ENCODE measurements around the gene HEXD. TPM values are rescaled to one million over a fixed set of nuclear protein-coding genes. Genes with fewer than 3 reads are reported as not detected.

Gene HEXD
- total RNA-seq, 4 donors from 2014 or later: 13.9 to 31.9 (median 19.1) TPM

GRCh38 chr17:82389379-82389778 lies 28.8 kb upstream of the HEXD start:
- Histone ChIP-seq H3K36me3 (peaks cover 0 to 36% of the 10 kb centered on the region in 2 donors), H3K9me3 (no peaks in the 10 kb centered on the region), H3K4me1 (peaks cover 0 to 28% (median 17%) of the 10 kb centered on the region in 3 donors), H3K27me3 (peaks cover 39% of the 10 kb centered on the region), H3K27ac (no peak overlapping the region), H3K4me3 (no peak overlapping the region)
- 77% methylated on average over 6 to 9 of the region's 10 CpGs for WGBS, 2 donors (ENCODE audit: low coverage in 1 of 2)
- TF ChIP-seq POLR2A (IDR thresholded peaks at IDR 0.05) (no peak), EP300 (IDR thresholded peaks at IDR 0.05) (no peak), POLR2AphosphoS5 (IDR thresholded peaks at IDR 0.05) (no peak)
- TF ChIP-seq, protein P1, sequence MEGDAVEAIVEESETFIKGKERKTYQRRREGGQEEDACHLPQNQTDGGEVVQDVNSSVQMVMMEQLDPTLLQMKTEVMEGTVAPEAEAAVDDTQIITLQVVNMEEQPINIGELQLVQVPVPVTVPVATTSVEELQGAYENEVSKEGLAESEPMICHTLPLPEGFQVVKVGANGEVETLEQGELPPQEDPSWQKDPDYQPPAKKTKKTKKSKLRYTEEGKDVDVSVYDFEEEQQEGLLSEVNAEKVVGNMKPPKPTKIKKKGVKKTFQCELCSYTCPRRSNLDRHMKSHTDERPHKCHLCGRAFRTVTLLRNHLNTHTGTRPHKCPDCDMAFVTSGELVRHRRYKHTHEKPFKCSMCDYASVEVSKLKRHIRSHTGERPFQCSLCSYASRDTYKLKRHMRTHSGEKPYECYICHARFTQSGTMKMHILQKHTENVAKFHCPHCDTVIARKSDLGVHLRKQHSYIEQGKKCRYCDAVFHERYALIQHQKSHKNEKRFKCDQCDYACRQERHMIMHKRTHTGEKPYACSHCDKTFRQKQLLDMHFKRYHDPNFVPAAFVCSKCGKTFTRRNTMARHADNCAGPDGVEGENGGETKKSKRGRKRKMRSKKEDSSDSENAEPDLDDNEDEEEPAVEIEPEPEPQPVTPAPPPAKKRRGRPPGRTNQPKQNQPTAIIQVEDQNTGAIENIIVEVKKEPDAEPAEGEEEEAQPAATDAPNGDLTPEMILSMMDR (IDR thresholded peaks at IDR 0.05): no peak
- ATAC-seq: no peak

GRCh38 chr17:82390015-82390859 lies 27.9 kb upstream of the HEXD start:
- Histone ChIP-seq H3K27ac (no peak overlapping the region), H3K4me1 (peaks cover 0 to 20% (median 10%) of the 10 kb centered on the region in 3 donors), H3K36me3 (peaks cover 0 to 45% of the 10 kb centered on the region in 2 donors), H3K4me3 (no peak overlapping the region), H3K27me3 (peaks cover 31% of the 10 kb centered on the region), H3K9me3 (no peaks in the 10 kb centered on the region)
- TF ChIP-seq POLR2AphosphoS5 (IDR thresholded peaks at IDR 0.05) (no peak), EP300 (IDR thresholded peaks at IDR 0.05) (no peak), POLR2A (IDR thresholded peaks at IDR 0.05) (no peak)
- TF ChIP-seq, protein P1 (IDR thresholded peaks at IDR 0.05): no peak
- WGBS, 2 donors (ENCODE audit: low coverage in 1 of 2): 91 to 100% methylated on average over 1 to 8 of the region's 34 CpGs
- no peak for ATAC-seq

DNA sequence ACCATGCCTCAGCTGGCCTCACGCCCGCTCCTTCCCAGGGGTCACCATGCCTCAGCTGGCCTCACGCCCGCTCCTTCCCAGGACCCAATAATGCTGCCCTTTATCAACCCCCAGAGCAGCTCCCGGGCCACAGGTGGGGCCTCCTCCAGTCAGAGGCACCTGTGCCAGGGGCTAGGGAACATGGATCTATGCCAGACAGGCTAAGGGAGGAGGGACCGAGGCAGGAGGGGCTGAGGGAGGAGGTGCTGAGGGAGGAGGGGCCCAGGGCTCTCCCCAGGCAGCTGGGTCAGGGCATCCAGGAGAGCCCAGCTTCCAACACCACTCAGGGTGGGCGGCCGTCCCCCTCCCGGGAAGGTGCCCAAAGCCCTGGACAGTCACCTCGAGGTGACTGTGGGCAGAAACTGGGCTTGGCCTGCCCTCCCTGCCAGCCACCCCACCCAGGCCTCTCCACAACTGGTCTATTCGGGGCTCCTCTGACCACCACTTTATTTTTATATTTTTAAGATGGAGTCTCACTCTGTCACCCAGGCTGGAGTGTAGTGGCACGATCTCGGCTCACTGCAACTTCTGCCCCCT lies 27.2 kb upstream of the HEXD start:
- peaks cover 0 to 48% of the 10 kb centered on the region in 2 donors for H3K36me3 ChIP-seq
- no peak for TF ChIP-seq POLR2AphosphoS5 (IDR thresholded peaks at IDR 0.05)
- TF ChIP-seq, protein P1 (IDR thresholded peaks at IDR 0.05): no peak
- 92% methylated on average over 6 of the region's 13 CpGs; no CpG with 5 or more reads in 1 of the 2 donors for WGBS, 2 donors (ENCODE audit: low coverage in 1 of 2)
- peaks cover 24% of the 10 kb centered on the region for H3K27me3 ChIP-seq
- peak; percentile 7 for ATAC-seq
- peaks cover 0 to 14% (median 9%) of the 10 kb centered on the region in 3 donors for H3K4me1 ChIP-seq
- no peak overlapping the region for H3K27ac ChIP-seq
- no peak overlapping the region for H3K4me3 ChIP-seq
- H3K9me3 ChIP-seq: no peaks in the 10 kb centered on the region

GRCh38 chr17:82391496-82392066 lies 26.6 kb upstream of the HEXD start:
- Histone ChIP-seq H3K36me3 (peaks cover 0 to 49% of the 10 kb centered on the region in 2 donors), H3K4me1 (peaks cover 0 to 8% (median 6%) of the 10 kb centered on the region in 3 donors), H3K9me3 (no peaks in the 10 kb centered on the region), H3K4me3 (no peak overlapping the region), H3K27me3 (peaks cover 17% of the 10 kb centered on the region), H3K27ac (no peak overlapping the region)
- no peak for ATAC-seq
- WGBS, 2 donors (ENCODE audit: low coverage in 1 of 2): 84% methylated on average over 5 of the region's 23 CpGs; no CpG with 5 or more reads in 1 of the 2 donors
- TF ChIP-seq POLR2AphosphoS5 (IDR thresholded peaks at IDR 0.05) (no peak), EP300 (IDR thresholded peaks at IDR 0.05) (no peak), POLR2A (IDR thresholded peaks at IDR 0.05) (no peak)
- TF ChIP-seq, protein P1 (IDR thresholded peaks at IDR 0.05): no peak
